Duodenal mucosa (tissue), 2 donors: ENCODE measurements around the gene FCHSD2.
"Not testable (repeated sequence)": the region's sequence is repeated elsewhere in the genome, so short reads cannot be mapped to it uniquely, and the experiment has no call there.

Experiments used
- H3K27ac ChIP-seq: one replicate; pipeline ENCODE4 v1.7.0; 2013; ENCODE audit warnings: low read depth, low read length
- H3K27me3 ChIP-seq, 2 donors: one replicate each; pipeline ENCODE4 v1.7.0; 2013; ENCODE audit warnings: low read length in 2 of 2, control low read depth in 1 of 2; ENCODE audit not compliant: insufficient read depth in 2 of 2, control insufficient read depth in 1 of 2
- H3K36me3 ChIP-seq, 2 donors: one replicate each; pipeline ENCODE4 v1.7.0; 2013; ENCODE audit warnings: low read length in 2 of 2, control low read depth in 1 of 2; ENCODE audit not compliant: insufficient read depth in 2 of 2, control insufficient read depth in 1 of 2
- H3K4me1 ChIP-seq, 2 donors: one replicate each; pipeline ENCODE4 v1.7.0; 2013; ENCODE audit warnings: low read length in 2 of 2, control low read depth in 1 of 2; ENCODE audit not compliant: insufficient read depth in 2 of 2, control insufficient read depth in 1 of 2
- H3K4me3 ChIP-seq, 2 donors: one replicate each; pipeline ENCODE4 v1.7.0; 2013; ENCODE audit warnings: low read length in 2 of 2, low read depth in 1 of 2
- H3K9ac ChIP-seq, 2 donors: one replicate each; pipeline ENCODE4 v1.7.0; 2013; ENCODE audit warnings: low read length in 2 of 2, low read depth in 1 of 2
- H3K9me3 ChIP-seq, 2 donors: one replicate each; pipeline ENCODE4 v1.7.0; 2013; ENCODE audit warnings: low read length in 2 of 2, control low read depth in 1 of 2; ENCODE audit not compliant: control insufficient read depth in 1 of 2

FCHSD2 gene

DNA sequence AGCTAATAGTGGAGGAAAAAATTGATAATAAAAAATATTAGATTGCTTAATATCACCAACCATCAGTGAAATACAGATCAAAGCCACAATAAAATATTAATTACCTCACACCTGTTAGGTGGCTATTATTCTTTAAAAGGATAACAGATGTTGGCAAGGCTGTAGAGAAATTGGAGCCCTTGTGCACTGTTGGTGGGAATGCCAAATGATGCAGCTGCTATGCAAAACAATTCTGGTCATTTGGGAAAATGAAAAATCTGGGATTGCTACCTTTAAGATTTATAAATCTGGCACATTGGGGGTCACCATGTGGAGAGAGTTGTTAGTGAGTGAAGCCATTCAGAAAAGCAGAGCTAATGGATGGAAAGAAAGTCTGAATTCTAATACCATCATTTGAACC is 143.4 kb downstream of the FCHSD2 start:
- Histone ChIP-seq H3K27me3 (no peaks in the 10 kb centered on the region), H3K9ac (no peak overlapping the region), H3K27ac (no peak overlapping the region), H3K36me3 (peaks cover 0 to 3% of the 10 kb centered on the region in 2 donors), H3K4me1 (peaks cover 4 to 9% of the 10 kb centered on the region in 2 donors), H3K4me3 (no peak overlapping the region), H3K9me3 (no peaks in the 10 kb centered on the region)

GRCh38 chr11:72996959-72997358 is 145.2 kb downstream of the FCHSD2 start:
- Histone ChIP-seq H3K36me3 (peaks cover 0 to 3% of the 10 kb centered on the region in 2 donors), H3K27ac (no peak overlapping the region), H3K27me3 (no peaks in the 10 kb centered on the region), H3K9me3 (no peaks in the 10 kb centered on the region), H3K4me3 (no peak overlapping the region), H3K4me1 (peaks cover 4 to 6% of the 10 kb centered on the region in 2 donors), H3K9ac (no peak overlapping the region)

DNA sequence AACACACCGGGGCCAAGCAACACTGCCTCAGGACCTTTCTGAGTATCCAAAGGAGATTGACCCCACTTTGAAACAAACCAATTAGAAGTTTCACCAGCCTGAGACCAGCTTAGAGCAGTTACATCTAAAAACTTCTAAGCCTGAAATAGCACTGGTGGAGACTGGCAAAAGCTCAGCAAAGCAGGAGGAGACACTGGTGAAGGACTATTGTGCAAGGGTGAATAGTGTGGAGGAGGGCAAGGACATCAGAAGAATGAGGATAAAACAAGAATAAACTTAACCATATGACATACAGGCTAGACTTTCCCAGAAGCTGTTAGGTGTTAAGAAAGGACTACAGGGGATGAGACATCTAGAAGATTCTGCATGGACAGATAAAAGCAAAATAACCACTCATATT is 152.4 kb downstream of the FCHSD2 start:
- H3K27ac ChIP-seq = no peak overlapping the region
- H3K9me3 ChIP-seq = no peaks in the 10 kb centered on the region
- no peak overlapping the region for H3K4me3 ChIP-seq
- no peaks in the 10 kb centered on the region for H3K27me3 ChIP-seq
- peaks cover 0 to 3% of the 10 kb centered on the region in 2 donors for H3K36me3 ChIP-seq
- no peaks in the 10 kb centered on the region for H3K4me1 ChIP-seq
- H3K9ac ChIP-seq = no peak overlapping the region

- H3K36me3 ChIP-seq = peaks cover 0 to 3% of the 10 kb centered on the region in 2 donors
- no peaks in the 10 kb centered on the region for H3K4me1 ChIP-seq
- no peaks in the 10 kb centered on the region for H3K9me3 ChIP-seq
- H3K27me3 ChIP-seq = no peaks in the 10 kb centered on the region
- H3K4me3 ChIP-seq = no peak overlapping the region
- no peak overlapping the region for H3K27ac ChIP-seq
- no peak overlapping the region for H3K9ac ChIP-seq
Observed at GRCh38 chr11:72988821-72989220, 153.3 kb downstream of the FCHSD2 start.

DNA sequence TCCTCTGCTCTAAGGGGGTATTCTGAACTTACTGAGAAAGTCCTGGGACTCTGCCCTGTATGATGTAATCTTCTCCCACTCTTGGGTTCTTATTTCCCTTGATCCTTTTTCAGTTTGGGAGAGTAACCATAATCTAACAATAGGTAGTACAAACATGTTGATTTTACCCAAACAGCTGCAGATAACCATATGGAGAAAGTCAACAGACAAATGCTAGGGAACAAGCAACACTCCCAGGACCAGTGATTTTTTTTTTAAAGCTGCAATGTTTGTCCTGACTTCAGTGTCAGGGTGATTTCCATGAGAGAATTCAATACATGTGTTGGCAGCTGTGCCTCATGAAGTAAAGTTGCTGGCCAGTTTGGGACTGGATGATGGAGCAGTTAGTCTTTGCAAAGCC is 156.5 kb downstream of the FCHSD2 start:
- H3K27ac ChIP-seq = no peak overlapping the region

GRCh38 chr11:72984453-72985077 is 157.6 kb downstream of the FCHSD2 start:
- H3K9me3 ChIP-seq = no peaks in the 10 kb centered on the region
- H3K4me3 ChIP-seq = no peak overlapping the region
- H3K4me1 ChIP-seq = no peaks in the 10 kb centered on the region
- no peak overlapping the region for H3K27ac ChIP-seq
- no peak overlapping the region for H3K9ac ChIP-seq
- peaks cover 0 to 3% of the 10 kb centered on the region in 2 donors for H3K36me3 ChIP-seq
- no peaks in the 10 kb centered on the region for H3K27me3 ChIP-seq

More for the DNA sequence above, 156.5 kb downstream of the FCHSD2 start:
- H3K9ac ChIP-seq = no peak overlapping the region
- no peaks in the 10 kb centered on the region for H3K9me3 ChIP-seq
- H3K4me3 ChIP-seq = no peak overlapping the region
- peaks cover 0 to 3% of the 10 kb centered on the region in 2 donors for H3K36me3 ChIP-seq
- no peaks in the 10 kb centered on the region for H3K4me1 ChIP-seq
- H3K27me3 ChIP-seq = no peaks in the 10 kb centered on the region

DNA sequence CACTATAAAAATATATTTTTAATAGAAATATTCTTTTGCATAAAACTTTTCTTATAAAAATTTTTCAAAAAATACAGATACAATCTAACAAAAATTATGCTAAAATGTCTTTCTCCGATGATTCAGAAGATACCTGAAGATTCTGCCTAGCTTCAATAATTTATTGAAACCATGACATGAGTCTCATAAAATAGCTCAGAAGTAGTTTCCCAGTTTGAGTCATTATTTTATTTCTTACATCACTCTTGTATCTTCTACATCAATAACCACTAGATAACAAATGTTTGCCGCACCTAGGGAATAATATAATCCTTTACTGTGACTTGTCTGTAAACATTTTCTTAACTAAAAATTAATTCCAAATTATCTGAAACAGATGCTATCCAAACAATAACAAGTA is 158.6 kb downstream of the FCHSD2 start:
- peaks cover 0 to 3% of the 10 kb centered on the region in 2 donors for H3K36me3 ChIP-seq
- H3K27me3 ChIP-seq = no peaks in the 10 kb centered on the region
- no peak overlapping the region for H3K27ac ChIP-seq
- no peaks in the 10 kb centered on the region for H3K4me1 ChIP-seq
- no peak overlapping the region for H3K9ac ChIP-seq
- no peak overlapping the region for H3K4me3 ChIP-seq
- H3K9me3 ChIP-seq = no peaks in the 10 kb centered on the region

DNA sequence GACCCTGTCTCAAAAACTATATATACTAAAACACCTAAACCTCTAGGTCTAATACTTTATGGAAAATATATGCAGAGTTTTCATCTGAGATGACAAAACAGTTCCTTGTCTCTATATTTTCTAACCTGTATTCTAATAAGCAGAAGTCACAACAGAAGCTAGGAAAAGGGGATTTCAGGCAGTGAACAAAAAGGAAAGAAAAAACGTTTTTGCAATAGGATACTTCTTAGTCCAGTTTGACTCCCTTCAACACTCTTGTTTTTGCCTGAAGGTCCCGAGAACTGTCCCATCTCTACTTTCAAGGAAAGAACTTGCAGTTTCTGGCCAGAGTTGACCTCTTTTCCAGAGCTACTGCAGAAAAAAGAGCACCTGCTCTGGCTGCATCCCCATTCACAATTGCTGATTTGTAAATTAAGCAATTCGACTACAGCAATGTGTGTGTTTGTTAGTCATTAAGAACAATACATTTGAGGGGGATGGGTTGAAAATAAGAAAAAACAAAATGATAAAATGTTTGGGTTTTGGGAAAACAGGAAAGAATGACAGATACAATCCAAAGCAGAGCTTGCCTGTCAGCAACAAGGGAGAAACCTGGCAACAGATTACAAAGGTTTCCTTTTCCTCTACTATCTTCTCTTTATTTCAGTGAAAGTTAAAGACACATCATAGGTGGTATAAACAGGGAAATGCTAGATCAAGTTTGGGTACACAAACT is 160.0 kb downstream of the FCHSD2 start:
- H3K27ac ChIP-seq = no peak overlapping the region

DNA sequence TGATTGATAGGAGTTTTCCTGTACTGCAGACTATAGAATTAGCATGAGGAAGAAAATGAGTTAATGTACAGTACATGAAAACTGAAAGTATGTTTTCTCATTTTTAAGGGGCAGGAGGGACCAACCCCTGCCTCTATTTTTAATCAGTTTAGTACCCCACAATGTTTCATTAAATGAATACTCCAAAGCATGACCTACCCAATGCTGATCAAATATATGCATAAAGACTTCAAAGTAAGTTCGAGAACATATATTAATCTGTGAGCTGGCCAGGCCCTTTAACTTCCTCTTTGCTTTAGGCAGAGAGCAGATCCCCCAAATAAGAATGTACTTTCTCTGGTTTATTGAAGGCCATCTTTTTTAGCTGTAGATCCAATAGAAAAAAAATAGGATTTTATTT is 161.0 kb downstream of the FCHSD2 start:
- no peak overlapping the region for H3K9ac ChIP-seq
- H3K36me3 ChIP-seq = peaks cover 0 to 3% of the 10 kb centered on the region in 2 donors
- H3K27me3 ChIP-seq = no peaks in the 10 kb centered on the region
- no peaks in the 10 kb centered on the region for H3K9me3 ChIP-seq
- H3K4me3 ChIP-seq = no peak overlapping the region
- H3K4me1 ChIP-seq = no peaks in the 10 kb centered on the region
- H3K27ac ChIP-seq = no peak overlapping the region

More for the DNA sequence above, 160.0 kb downstream of the FCHSD2 start:
- peaks cover 0 to 3% of the 10 kb centered on the region in 2 donors for H3K36me3 ChIP-seq
- no peak overlapping the region for H3K4me3 ChIP-seq
- no peaks in the 10 kb centered on the region for H3K9me3 ChIP-seq
- no peaks in the 10 kb centered on the region for H3K4me1 ChIP-seq
- H3K27me3 ChIP-seq = no peaks in the 10 kb centered on the region
- H3K9ac ChIP-seq = no peak overlapping the region

GRCh38 chr11:72977782-72978181 is 164.3 kb downstream of the FCHSD2 start:
- not testable (repeated sequence) for H3K4me1 ChIP-seq, H3K27me3 ChIP-seq, H3K9me3 ChIP-seq, H3K9ac ChIP-seq, H3K27ac ChIP-seq, H3K36me3 ChIP-seq, H3K4me3 ChIP-seq
